Esophagus squamous epithelium (tissue), 4 donors: ENCODE data around the gene ATP5IF1.

Experiments
- POLR2A ChIP-seq, 4 donors: fragments of 450-650 bp; IDR thresholded peaks; one replicate each; pipeline ENCODE4 v1.6.1; 2017; ENCODE audit warnings: antibody characterized with exemption in 4 of 4, mild to moderate bottlenecking in 4 of 4, moderate library complexity in 3 of 4
- TF ChIP-seq, protein P1 (sequence below), 6 experiments: fragments of 450-650 bp in 4 of 6; fragments of 200-600 bp in 2 of 6; sonication (generic) in 2 of 6; IDR thresholded peaks; one replicate each; pipeline ENCODE4 v1.5.1; 2016 to 2019; ENCODE audit warnings: antibody characterized with exemption in 6 of 6, mild to moderate bottlenecking in 4 of 6, moderate library complexity in 4 of 6

DNA sequence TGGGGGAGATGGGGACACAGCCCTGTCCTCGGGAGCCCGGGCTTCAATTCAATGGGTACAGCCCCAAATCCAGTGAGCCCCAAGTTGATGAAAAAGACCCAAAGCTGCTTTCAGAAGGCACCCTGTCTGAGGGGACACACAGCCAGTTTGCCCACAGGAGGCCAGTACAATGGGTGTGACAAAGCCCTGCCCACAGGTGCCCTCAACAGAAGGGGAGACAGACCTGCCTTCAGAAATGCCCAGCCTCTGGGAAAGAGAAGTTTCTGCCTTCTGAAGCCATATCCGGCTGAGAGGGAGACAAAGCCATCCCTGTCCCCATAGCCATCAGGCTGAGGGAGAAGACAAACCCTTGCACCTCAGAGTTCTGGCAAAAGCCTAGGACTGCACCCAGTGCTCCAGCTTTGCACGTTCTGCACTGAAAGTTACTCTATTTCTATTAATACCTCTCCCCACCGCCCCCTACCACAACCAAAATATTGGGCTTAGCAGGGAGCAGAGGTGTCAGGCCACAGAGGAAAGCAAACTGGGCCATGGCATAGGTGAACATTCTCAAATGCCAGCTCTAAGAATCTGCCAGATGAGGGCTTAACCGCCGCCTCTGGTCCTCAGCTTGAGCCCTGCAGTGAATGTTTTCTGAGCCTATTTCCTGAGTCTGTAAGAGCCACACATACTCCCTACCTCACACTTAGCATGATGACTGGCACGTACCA lies 41.4 kb upstream of the ATP5IF1 start:
- TF ChIP-seq, protein P1, sequence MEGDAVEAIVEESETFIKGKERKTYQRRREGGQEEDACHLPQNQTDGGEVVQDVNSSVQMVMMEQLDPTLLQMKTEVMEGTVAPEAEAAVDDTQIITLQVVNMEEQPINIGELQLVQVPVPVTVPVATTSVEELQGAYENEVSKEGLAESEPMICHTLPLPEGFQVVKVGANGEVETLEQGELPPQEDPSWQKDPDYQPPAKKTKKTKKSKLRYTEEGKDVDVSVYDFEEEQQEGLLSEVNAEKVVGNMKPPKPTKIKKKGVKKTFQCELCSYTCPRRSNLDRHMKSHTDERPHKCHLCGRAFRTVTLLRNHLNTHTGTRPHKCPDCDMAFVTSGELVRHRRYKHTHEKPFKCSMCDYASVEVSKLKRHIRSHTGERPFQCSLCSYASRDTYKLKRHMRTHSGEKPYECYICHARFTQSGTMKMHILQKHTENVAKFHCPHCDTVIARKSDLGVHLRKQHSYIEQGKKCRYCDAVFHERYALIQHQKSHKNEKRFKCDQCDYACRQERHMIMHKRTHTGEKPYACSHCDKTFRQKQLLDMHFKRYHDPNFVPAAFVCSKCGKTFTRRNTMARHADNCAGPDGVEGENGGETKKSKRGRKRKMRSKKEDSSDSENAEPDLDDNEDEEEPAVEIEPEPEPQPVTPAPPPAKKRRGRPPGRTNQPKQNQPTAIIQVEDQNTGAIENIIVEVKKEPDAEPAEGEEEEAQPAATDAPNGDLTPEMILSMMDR (IDR thresholded peaks at IDR 0.05): no peak
- TF ChIP-seq POLR2A (IDR thresholded peaks at IDR 0.05): no peak
